Dermis blood vessel endothelial cell (primary cell): ENCODE results near the gene MT1B. TPM values are rescaled to one million over a fixed set of nuclear protein-coding genes. Genes with fewer than 3 reads are reported as not detected.
A peak's percentile ranks its signal among the peaks of the same experiment; 100 is the strongest.
"Not testable (repeated sequence)": the region's sequence is repeated elsewhere in the genome, so short reads cannot be mapped to it uniquely, and the experiment has no call there.

Source experiments
- DNase-seq: peaks from one replicate; pipeline ENCODE4 v3.0.0; 2010
- total RNA-seq: library from RNA; depleted of rRNA; stranded (reverse); fragments of >200 nt; gene quantifications from 2 replicates; pipeline ENCODE4 v1.2.3, GENCODE V29; 2014

The MT1B gene
- total RNA-seq, 1 donor from 2014 or later = not detected

DNA sequence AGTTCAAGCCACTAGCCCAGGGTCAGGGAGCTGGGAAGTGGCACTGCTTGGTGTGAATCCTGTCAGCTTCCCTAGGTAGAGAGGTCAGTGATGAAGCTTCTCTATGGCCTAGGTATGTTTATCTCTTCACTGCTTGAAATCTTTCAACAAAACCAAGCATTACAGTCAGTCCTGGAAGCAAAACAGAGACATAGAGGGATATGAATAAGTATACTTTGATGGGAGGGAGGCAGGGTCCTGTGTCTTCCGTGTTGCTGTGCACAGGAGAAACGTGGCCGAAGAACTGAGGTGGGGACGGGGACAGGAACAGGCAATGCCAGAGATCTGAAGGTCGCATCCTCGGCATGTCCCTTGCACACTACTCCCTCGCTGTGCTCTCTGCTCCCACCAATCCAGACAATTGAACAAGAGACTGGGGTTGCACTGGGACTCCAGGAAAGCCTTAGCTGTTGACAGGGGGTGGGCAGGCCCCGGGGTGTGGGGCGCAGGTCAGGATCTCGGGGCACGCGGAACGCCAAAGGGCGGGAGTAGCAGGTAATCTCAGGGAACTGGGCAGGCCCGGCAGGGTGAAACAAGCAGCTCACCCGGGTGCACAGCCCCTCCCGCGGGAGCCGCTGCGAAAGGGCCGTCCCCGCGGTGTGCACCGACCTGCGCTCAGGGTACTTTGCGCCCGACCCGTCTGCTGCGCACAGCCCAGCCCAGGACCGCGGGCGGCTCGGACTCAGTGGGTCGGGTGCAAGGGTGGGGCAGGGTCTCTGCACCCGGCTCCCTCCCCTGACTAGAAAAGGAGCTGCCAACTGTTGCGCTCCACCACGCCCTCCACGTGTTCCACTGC lies 17.5 kb downstream of the MT1B start, which contains the start of gene MT1H:
Gene MT1H (plus strand): TSS at position 810 of the 835 bp plus-strand sequence. CDS start 71 bp downstream, outside the sequence.
- no peak for DNase-seq

DNA sequence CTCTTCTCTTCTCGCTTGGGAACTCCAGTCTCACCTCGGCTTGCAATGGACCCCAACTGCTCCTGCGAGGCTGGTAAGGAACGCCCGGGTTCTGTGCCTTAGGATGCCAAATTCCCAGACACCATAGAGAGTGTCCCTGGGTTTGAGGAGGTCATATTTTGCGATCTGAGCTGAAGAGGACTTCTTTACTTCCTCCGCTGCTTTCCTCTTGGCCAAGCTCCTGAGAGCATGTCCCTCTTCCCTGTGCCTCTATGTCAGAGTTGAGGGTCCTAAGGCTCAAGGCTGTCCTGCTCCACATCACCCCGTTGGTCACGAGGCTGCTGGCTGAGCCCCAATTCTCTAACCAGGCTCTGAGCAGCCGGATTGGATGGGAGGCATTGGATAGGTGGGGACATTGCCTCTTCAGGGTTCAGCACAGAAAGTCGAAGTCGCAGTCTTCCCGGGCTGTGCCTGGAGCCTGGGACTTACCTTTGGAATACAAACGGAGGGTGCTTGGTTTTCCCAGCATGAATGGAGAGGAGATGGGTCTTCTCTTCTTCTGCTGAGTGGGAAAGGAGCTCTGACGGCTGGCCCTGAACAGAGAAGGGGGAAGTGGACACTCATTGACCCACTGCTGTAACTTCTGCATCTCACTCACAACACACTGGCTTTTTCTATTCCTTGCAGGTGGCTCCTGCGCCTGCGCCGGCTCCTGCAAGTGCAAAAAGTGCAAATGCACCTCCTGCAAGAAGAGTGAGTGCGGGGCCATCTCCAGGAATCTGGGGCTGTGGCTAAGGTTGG lies 18.3 kb downstream of the MT1B start:
- no peak for DNase-seq

DNA sequence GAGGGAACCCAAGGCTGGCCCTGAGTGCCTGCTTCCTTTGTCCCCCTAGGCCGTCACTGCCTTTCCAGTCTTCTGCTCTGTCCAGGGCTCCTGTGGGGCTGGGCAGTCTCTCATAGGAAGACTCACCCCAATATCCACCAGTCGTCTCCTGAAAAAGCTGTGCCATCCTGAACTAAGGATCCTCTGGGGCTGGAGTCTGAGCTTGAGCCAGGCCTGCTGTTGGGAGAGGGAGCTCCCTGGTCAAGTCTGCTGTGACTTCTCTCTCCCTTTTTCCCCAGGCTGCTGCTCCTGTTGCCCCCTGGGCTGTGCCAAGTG lies 18.9 kb downstream of the MT1B start:
- DNase-seq = no peak

DNA sequence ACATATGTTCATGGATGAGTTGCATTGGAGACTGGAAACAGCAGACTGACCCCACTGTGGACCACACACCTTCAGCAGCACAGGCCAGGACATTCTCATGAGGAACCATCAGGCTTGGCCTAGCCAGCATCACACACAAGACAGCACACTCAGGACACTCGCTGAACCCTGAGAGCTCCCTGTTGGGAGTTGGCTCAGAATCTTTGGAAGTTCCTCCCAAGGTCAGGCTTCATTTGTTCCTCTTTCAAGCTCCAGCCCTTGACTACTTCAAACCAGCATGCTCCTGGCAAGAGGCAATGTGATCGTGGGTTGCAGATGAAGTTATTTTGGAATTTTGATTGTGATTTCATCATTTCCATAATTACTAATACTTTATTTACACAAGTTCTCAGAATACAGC lies 20.0 kb downstream of the MT1B start:
- DNase-seq = not testable (repeated sequence)

- not testable (repeated sequence) for DNase-seq
Observed at GRCh38 chr16:56672171-56672570, 20.5 kb downstream of the MT1B start.

- DNase-seq = no peak
Observed at GRCh38 chr16:56672761-56673536, 21.3 kb downstream of the MT1B start.

- peak; percentile 43 for DNase-seq
Observed at GRCh38 chr16:56673921-56674320, 22.2 kb downstream of the MT1B start.

DNA sequence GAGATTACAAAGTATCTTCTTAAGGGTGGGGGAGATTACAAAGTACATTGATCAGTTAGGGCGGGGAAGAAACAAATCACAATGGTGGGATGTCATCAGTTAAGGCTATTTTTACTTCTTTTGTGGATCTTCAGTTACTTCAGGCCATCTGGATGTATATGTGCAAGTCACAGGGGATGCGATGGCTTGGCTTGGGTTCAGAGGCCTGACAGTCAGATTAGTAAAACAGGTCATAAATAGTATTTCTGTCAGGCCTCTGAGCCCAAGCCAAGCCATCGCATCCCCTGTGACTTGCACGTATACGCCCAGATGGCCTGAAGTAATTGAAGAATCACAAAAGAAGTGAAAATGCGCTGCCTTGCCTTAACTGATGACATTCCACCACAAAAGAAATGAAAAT lies 22.9 kb downstream of the MT1B start:
- DNase-seq = not testable (repeated sequence)

DNA sequence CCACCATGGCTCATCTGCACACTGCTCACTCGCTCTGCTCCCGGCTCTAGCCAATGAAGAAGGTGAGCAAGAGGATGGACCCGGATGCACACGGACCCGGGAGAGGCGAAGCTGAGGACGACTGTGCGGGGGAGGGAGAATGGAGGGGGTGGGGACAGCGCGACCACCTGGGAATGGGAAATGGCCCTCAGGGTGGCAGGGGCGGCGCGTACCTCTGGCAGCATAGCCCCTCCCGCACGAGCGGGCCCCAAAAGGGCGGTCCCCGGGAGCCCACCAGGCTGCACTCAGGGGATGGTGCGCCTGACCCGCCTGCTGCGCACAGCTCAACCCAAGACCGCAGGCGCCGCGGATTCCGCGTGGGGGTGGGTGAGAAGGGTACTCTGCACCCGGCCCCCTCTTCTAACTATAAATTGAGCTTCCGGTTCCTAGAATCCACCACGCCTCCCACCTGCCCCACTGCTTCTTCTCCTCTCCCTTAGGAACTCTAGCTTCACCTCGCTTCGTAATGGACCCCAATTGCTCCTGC lies 24.1 kb downstream of the MT1B start:
- no peak for DNase-seq

DNA sequence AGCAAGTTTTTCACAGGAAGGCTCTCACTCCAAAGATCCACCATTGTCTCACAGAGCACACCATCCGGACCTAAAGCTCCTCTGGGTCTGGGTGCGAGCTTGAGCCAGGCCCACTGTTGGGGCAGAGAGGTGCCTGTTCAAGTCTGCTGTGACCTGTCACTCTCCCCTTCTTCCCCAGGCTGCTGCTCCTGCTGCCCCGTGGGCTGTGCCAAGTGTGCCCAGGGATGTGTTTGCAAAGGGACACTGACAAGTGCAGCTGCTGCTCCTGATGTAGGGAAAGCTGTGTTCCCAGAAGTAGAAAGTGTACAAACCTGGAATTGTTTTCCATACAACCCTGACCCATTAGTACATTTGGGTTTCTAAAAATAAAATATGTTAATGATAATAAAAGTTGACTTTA lies 25.8 kb downstream of the MT1B start:
- no peak for DNase-seq

GRCh38 chr16:56679078-56679730 lies 27.5 kb downstream of the MT1B start:
- DNase-seq = no peak

DNA sequence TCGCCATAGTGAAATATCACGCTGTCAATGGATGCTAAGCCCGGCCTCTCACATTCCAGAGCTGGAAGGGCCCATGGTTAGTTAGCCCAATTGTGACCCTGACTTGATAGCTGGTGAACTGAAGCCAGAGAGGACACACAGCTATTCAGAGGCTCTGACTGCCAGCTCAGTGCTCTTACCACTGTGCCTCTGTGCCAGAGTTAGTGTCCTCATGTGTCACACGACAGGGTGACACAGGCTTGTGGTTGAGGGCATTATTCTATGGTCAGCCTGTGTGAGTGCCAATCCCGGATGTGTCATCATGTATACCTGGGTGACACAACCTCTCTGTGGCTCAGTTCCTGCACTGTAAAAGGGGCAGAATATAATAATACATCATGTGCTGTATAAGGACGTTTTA lies 28.1 kb downstream of the MT1B start:
- DNase-seq = no peak

DNA sequence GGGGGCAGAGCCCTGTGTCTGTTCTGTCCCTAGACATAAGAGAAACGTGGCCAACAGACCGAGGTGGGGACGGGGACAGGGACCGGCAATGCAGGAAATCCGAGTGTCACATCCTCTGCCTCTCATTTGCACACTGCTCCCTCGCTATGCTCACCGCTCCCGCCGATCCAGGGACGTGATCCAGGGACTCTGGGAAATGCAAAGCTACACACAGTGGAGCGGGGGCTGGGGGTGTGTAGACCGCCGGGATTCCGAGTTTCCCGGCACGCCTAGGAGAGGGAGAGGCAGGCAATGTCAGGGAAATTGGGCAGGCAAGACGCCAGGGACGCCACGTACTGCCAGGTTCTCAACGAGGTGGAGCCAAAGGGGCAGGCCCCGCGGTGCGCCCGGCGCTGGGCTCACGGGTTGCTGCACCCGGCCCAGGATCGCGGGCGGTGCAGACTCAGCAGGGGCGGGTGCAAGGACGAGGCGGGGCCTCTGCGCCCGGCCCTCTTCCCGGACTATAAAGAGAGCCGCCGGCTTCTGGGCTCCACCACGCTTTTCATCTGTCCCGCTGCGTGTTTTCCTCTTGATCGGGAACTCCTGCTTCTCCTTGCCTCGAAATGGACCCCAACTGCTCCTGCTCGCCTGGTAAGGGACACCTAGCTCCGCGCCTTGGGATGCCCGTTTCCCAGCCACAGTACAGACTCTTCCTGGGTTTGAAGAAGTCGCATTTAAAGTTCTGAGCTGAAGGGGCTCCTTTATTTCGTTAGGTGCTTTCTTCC lies 30.4 kb downstream of the MT1B start, which contains the start of gene MT1X:
Gene MT1X (plus strand): TSS at position 532 of the 764 bp plus-strand sequence. CDS start 71 bp downstream, at position 603.
- peak; percentile 83 for DNase-seq

DNA sequence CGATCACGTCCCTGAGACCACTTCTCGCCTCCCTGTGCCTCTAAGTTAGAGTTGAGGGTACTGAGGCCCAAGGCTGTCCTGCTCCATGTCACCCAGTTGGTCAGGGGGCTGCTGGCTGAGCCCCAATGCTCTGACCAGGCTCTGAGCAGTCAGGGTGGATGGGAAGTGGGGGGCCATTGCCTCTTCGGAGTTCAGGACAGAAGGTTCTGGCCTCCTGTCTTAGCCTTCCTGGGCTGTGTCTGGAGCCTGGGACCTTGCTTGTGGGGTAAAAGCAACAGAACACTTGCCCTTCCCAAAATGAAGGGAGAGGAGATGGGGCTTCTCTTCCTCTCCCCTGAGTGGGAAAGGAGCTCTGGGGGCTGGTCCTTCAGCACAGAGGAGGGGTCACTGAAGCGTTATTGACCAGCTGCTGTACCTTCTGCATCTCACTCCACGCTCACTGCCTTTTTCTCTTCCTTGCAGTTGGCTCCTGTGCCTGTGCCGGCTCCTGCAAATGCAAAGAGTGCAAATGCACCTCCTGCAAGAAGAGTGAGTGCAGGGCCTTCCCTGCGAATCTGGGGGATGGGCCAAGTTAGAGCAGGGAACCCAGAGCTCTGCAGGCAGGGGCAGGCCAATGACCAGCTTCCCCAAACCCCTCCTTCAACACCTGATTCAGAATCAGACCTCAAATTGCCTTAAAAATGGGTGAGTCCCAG lies 31.2 kb downstream of the MT1B start:
- DNase-seq = no peak

DNA sequence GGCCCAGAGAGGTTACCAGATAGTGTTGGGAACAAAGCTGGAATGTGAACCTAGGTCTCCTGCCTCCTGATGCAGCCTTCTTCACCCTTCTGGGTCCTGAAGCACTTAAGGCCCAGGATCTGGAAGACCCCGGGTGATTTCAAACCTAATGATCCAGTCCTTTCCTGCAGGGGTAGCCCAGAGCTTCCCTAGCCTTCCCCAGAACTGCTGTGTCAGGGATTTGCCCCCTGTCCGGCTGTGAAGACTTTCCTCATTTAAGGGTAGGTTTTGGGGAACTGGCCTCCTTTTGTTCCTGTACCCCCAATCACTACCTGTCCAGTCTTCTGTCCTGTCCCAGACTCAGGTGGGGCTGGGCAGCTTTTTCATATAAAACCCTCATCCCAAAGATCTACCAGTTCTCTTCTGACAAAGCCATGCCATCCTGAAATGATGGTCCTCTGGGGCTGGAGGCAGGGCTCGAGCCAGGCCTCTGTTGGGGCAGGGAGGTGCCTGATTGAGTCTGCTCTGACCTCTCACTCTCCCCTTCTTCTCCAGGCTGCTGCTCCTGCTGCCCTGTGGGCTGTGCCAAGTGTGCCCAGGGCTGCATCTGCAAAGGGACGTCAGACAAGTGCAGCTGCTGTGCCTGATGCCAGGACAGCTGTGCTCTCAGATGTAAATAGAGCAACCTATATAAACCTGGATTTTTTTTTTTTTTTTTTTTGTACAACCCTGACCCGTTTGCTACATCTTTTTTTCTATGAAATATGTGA lies 31.9 kb downstream of the MT1B start:
- no peak for DNase-seq

- no peak for DNase-seq
Observed at GRCh38 chr16:56684256-56684925, 32.7 kb downstream of the MT1B start.

DNA sequence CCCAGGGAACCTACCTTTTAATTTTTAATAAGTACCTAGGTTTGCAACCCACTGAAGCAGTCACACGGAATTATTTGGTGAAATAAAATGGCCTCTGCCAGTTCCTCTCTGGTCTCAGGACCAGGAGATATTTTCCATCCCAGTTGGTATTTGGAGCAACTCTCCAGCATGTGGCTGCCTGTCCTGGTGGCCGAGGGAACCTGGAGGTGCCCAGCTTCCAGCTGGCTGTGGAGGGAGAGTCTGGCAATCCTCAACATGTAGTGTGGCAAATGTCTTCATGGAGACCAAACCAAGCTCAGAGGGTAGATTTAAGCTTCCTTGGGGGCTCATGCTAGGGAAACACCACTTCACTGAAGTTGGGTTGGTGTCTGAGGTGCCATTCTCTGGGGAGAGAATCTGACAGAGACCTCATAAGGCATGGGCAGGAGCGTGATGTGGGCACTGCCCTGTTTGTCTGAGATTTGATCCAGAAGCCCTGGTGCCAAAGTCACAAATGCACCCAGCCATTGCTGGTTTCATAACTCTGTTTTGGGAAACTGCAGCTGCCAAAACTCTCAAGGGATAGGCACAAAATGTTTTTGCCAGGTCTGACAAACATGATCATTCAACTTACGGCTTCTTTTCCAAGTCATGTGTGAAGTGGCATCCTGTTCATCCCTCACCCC lies 33.4 kb downstream of the MT1B start:
- no peak for DNase-seq

DNA sequence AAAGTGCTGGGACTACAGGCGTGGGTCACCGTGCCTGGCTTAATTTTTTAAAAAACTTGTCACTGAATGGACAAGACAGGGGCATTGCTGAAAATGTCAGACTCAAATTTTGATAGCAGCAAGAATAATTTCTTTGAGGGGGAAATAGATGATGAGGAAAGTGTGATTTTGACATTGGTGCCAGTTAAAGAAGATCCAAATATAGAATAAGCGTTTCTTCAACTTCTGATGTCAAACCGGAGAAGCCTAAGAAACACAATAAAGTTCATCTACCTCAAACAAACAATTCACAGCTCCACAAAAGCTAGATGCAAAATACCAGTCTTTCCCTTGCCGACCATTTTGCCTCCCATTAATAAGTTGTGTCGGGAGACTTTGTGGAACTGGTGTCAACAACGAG lies 35.1 kb downstream of the MT1B start:
- DNase-seq = no peak

DNA sequence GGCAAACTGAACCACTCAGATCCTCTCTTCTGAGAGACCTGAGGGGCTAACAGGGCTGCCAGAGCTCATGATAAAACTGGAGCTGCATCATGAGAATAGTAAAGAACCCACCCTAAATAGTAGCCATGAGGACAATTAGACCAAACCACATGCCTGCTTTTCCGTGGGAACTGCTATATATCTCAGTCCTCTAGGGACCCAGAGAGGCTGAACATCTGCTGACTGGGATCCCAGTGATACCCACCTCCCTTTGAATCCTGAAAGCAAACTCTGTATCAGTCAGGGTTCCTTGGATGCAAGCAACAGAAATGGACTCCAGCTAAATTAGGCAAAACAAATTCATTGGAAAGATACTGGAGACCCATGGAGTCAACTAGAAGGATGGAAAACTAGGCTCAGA lies 37.1 kb downstream of the MT1B start:
- DNase-seq = no peak
